Endothelial cell of umbilical vein (primary cell): ENCODE measurements around the gene PPP1R7.

ENCODE experiments used
- CTCF ChIP-seq, 2 donors: IDR thresholded peaks; 1 replicate in 1 of 2; 2 replicates in 1 of 2; pipeline ENCODE4 v1.5.1; 2011; ENCODE audit warnings: low read length in 2 of 2, mild to moderate bottlenecking in 2 of 2, moderate library complexity in 2 of 2, control low read depth in 1 of 2, inconsistent platforms in 1 of 2, low read depth in 1 of 2; ENCODE audit not compliant: insufficient read depth in 1 of 2; ENCODE audit errors: extremely low read depth in 1 of 2
- EZH2 ChIP-seq: IDR thresholded peaks from 2 replicates; pipeline ENCODE4 v1.6.1; 2012; ENCODE audit warnings: borderline replicate concordance, low read depth, mild to moderate bottlenecking, moderate library complexity, low read length, inconsistent platforms; ENCODE audit not compliant: severe bottlenecking

- TF ChIP-seq CTCF (IDR thresholded peaks at IDR 0.05; ENCODE audit: extremely low read depth in 1 of 2, insufficient read depth in 1 of 2, low read depth in 1 of 2, low read length in 2 of 2) (no peak), EZH2 (no peak)
These were observed 74.7 kb downstream of the PPP1R7 start for GRCh38 chr2:241224851-241225438.
